Small intestine (tissue), 16 donors: ENCODE data around the gene IMPG1. TPM values are rescaled to one million over a fixed set of nuclear protein-coding genes. Genes with fewer than 3 reads are reported as not detected.

ENCODE experiments used
- DNase-seq, 2 donors: peaks; one replicate each; pipeline versions ENCODE4 v3.0.0 to v3.0.0-alpha.2; 2013
- FAIRE-seq: peaks from 2 replicates; lab custom pipeline; 2012; peaks lifted over from hg19 to GRCh38; lab: Jason Lieb, UNC
- H3K27ac ChIP-seq, 3 donors: one replicate each; pipeline ENCODE4 v1.5.1; 2013; ENCODE audit warnings: low read length in 2 of 3, mild to moderate bottlenecking in 2 of 3, control low read depth in 1 of 3, inconsistent platforms in 1 of 3, low read depth in 1 of 3, moderate library complexity in 1 of 3
- H3K27me3 ChIP-seq, 3 donors: one replicate each; pipeline ENCODE4 v1.6.1; 2013; ENCODE audit warnings: low read length in 3 of 3, inconsistent platforms in 1 of 3; ENCODE audit not compliant: control insufficient read depth in 3 of 3, insufficient read depth in 3 of 3
- H3K36me3 ChIP-seq, 3 donors: one replicate each; pipeline ENCODE4 v1.6.1; 2013; ENCODE audit warnings: low read length in 3 of 3, inconsistent platforms in 1 of 3, low read depth in 1 of 3, mild to moderate bottlenecking in 1 of 3, moderate library complexity in 1 of 3; ENCODE audit not compliant: control insufficient read depth in 3 of 3, insufficient read depth in 2 of 3
- H3K4me1 ChIP-seq, 3 donors: one replicate each; pipeline ENCODE4 v1.6.1; 2013; ENCODE audit warnings: low read length in 2 of 3, inconsistent platforms in 1 of 3, low read depth in 1 of 3, mild to moderate bottlenecking in 1 of 3, moderate library complexity in 1 of 3; ENCODE audit not compliant: control insufficient read depth in 3 of 3, insufficient read depth in 2 of 3
- H3K4me3 ChIP-seq, 3 donors: one replicate each; pipeline ENCODE4 v1.5.1; 2013; ENCODE audit warnings: low read length in 3 of 3, control low read depth in 1 of 3, inconsistent platforms in 1 of 3, low read depth in 1 of 3, mild to moderate bottlenecking in 1 of 3, moderate library complexity in 1 of 3
- H3K9me3 ChIP-seq, 2 donors: one replicate each; pipeline ENCODE4 v1.6.1; 2013; ENCODE audit warnings: low read depth in 1 of 2, low read length in 1 of 2; ENCODE audit not compliant: control insufficient read depth in 2 of 2, insufficient read depth in 1 of 2
- WGBS, 3 donors: extraction: QIAGEN DNeasy Blood & Tissue Kit; methylation state at CpG; one replicate each; pipeline ENCODE4 v1.1.7; 2013; 5-methylcytosine and 5-hydroxymethylcytosine counted together
- long read RNA-seq, 10 donors: transcript quantifications; one replicate each; lab custom pipeline, GENCODE V29; 2026
- polyA plus RNA-seq, 4 donors: library from polyadenylated mRNA; stranded (reverse) in 3 of 4; unstranded in 1 of 4; fragments of 200-250 nt in 3 of 4; fragments of 120-200 nt in 1 of 4; gene quantifications; one replicate each; pipeline versions ENCODE4 v1.2.1 to v1.2.3, GENCODE V29; 2013
- donor health status: healthy with polysubstance abuse.
- donor health status: control.
- donor health status: control.
- donor health status: Bipolar disorder and iron deficiency.
- donor health status: healthy.

The IMPG1 gene
- 1 to 10 TPM in 1 of 4 donors, not detected in 3; 2.3 TPM for polyA plus RNA-seq
- long read RNA-seq, donor 1, result 0 reads
- long read RNA-seq, donor 2, result 0 reads
- long read RNA-seq, donor 3, result 0 reads
- long read RNA-seq, donor 4, result 0 reads
- long read RNA-seq, donor 5, result 0 reads
- long read RNA-seq, donor 6, result 0 reads
- long read RNA-seq, donor 7, result 0 reads
- long read RNA-seq, donor 8, result 0 reads
- long read RNA-seq, donor 9, result 0 reads
- long read RNA-seq, donor 10, result 0 reads

GRCh38 chr6:76072562-76072961 is at the start of gene IMPG1:
Gene IMPG1 (minus strand): TSS chr6:76072662. CDS start chr6:76072488, 174 bp downstream.
- Histone ChIP-seq H3K36me3 (no peaks in the 10 kb centered on the region), H3K27me3 (no peaks in the 10 kb centered on the region), H3K4me1 (no peaks in the 10 kb centered on the region), H3K4me3 (no peak within 1 kb of the TSS), H3K9me3 (no peaks in the 10 kb centered on the region), H3K27ac (no peak within 1 kb of the TSS)
- FAIRE-seq, result no peak
- DNase-seq, result no peak

GRCh38 chr6:76120302-76120701 is 47.8 kb upstream of the IMPG1 start:
- FAIRE-seq (no peak), DNase-seq (no peak)
- H3K4me3 ChIP-seq, result no peak overlapping the region
- no peaks in the 10 kb centered on the region for H3K4me1 ChIP-seq
- H3K36me3 ChIP-seq, result no peaks in the 10 kb centered on the region
- H3K27ac ChIP-seq, result no peak overlapping the region
- peaks cover 0 to 3% of the 10 kb centered on the region in 2 donors for H3K9me3 ChIP-seq
- H3K27me3 ChIP-seq, result no peaks in the 10 kb centered on the region

- no peak overlapping the region for H3K4me3 ChIP-seq
- H3K27ac ChIP-seq, result no peak overlapping the region
- no peaks in the 10 kb centered on the region for H3K27me3 ChIP-seq
- no peaks in the 10 kb centered on the region for H3K9me3 ChIP-seq
- H3K4me1 ChIP-seq, result no peaks in the 10 kb centered on the region
- FAIRE-seq, result no peak
- no peak for DNase-seq
- no peaks in the 10 kb centered on the region for H3K36me3 ChIP-seq
These were observed 819 bp upstream of the IMPG1 start for GRCh38 chr6:76073281-76073680.

- H3K27ac ChIP-seq, result no peak overlapping the region
- DNase-seq (no peak), FAIRE-seq (no peak)
- H3K9me3 ChIP-seq, result no peaks in the 10 kb centered on the region
- H3K27me3 ChIP-seq, result no peaks in the 10 kb centered on the region
- H3K4me1 ChIP-seq, result no peaks in the 10 kb centered on the region
- H3K36me3 ChIP-seq, result no peaks in the 10 kb centered on the region
- WGBS, 3 donors, result 75 to 84% (median 83%) methylated on average over 1 of the region's 1 CpG
- H3K4me3 ChIP-seq, result no peak overlapping the region
These were observed 15.0 kb downstream of the IMPG1 start for GRCh38 chr6:76057469-76057868.

- Histone ChIP-seq H3K9me3 (no peaks in the 10 kb centered on the region), H3K4me3 (no peak overlapping the region), H3K4me1 (no peaks in the 10 kb centered on the region), H3K36me3 (no peaks in the 10 kb centered on the region), H3K27ac (no peak overlapping the region), H3K27me3 (no peaks in the 10 kb centered on the region)
- no peak for DNase-seq
- WGBS, 3 donors, result 57 to 63% (median 59%) methylated on average over 3 of the region's 3 CpGs
- FAIRE-seq, result no peak
These were observed 20.1 kb downstream of the IMPG1 start for GRCh38 chr6:76052314-76052713.

GRCh38 chr6:76043690-76044089 is 28.8 kb downstream of the IMPG1 start:
- no peaks in the 10 kb centered on the region for H3K36me3 ChIP-seq
- no peak overlapping the region for H3K4me3 ChIP-seq
- H3K4me1 ChIP-seq, result no peaks in the 10 kb centered on the region
- DNase-seq (no peak), FAIRE-seq (no peak)
- no peaks in the 10 kb centered on the region for H3K27me3 ChIP-seq
- no peak overlapping the region for H3K27ac ChIP-seq
- no peaks in the 10 kb centered on the region for H3K9me3 ChIP-seq
- 55 to 76% (median 67%) methylated on average over 2 of the region's 2 CpGs for WGBS, 3 donors

GRCh38 chr6:76035713-76036112 is 36.7 kb downstream of the IMPG1 start:
- H3K27me3 ChIP-seq, result no peaks in the 10 kb centered on the region
- WGBS, 3 donors, result 25 to 35% (median 30%) methylated on average over 1 of the region's 1 CpG
- H3K9me3 ChIP-seq, result peaks cover 0 to 3% of the 10 kb centered on the region in 2 donors
- FAIRE-seq (no peak), DNase-seq (no peak)
- no peak overlapping the region for H3K27ac ChIP-seq
- no peaks in the 10 kb centered on the region for H3K4me1 ChIP-seq
- no peak overlapping the region for H3K4me3 ChIP-seq
- no peaks in the 10 kb centered on the region for H3K36me3 ChIP-seq

GRCh38 chr6:76026101-76026500 is 46.4 kb downstream of the IMPG1 start:
- no peak for FAIRE-seq

More at GRCh38 chr6:76026101-76026500, 46.4 kb downstream of the IMPG1 start:
- WGBS, 3 donors, result 82 to 96% (median 90%) methylated on average over 6 of the region's 6 CpGs
- Histone ChIP-seq H3K27ac (no peak overlapping the region), H3K4me1 (no peaks in the 10 kb centered on the region), H3K36me3 (no peaks in the 10 kb centered on the region), H3K9me3 (peaks cover 5 to 39% of the 10 kb centered on the region in 2 donors), H3K27me3 (no peaks in the 10 kb centered on the region), H3K4me3 (no peak overlapping the region)
- no peak for DNase-seq
